ENCODE data around the gene TACC3. TPM values are rescaled to one million over a fixed set of nuclear protein-coding genes. Genes with fewer than 3 reads are reported as not detected.

Gene TACC3
- total RNA-seq, 4 donors from 2014 or later = 8.6 to 15.0 (median 11.9) TPM

GRCh38 chr4:1720163-1720983 lies 948 bp upstream of the TACC3 start:
- H3K4me3 ChIP-seq = peak overlapping the region; percentile 41 to 95 (median 88)
- peaks cover 0 to 45% (median 23%) of the 10 kb centered on the region in 4 donors for H3K4me1 ChIP-seq
- H3K27ac ChIP-seq = peak overlapping the region; percentile 69 to 95 (median 92)
- H3K27me3 ChIP-seq = no peaks in the 10 kb centered on the region
- H3K9me3 ChIP-seq = no peaks in the 10 kb centered on the region
- peaks cover 0 to 44% (median 0%) of the 10 kb centered on the region in 3 donors for H3K36me3 ChIP-seq
- TF ChIP-seq POLR2A (IDR thresholded peaks at IDR 0.05) (no peak), EP300 (IDR thresholded peaks at IDR 0.05) (peak in 1 of 2 donors; percentile 30), CTCF (IDR thresholded peaks at IDR 0.05) (no peak)
- 1 to 2% methylated on average over 38 to 44 of the region's 79 CpGs for WGBS, 2 donors
- DNase-seq (ENCODE audit: low spot score in 2 of 2) = no peak

GRCh38 chr4:1721666-1722550 lies 587 bp downstream of the TACC3 start:
- DNase-seq (ENCODE audit: low spot score in 2 of 2) = no peak
- Histone ChIP-seq H3K4me1 (peaks cover 0 to 52% (median 26%) of the 10 kb centered on the region in 4 donors), H3K27me3 (no peaks in the 10 kb centered on the region), H3K9me3 (no peaks in the 10 kb centered on the region), H3K27ac (peak overlapping the region in 2 of 4 donors; percentile 84 to 95), H3K4me3 (peak overlapping the region; percentile 9 to 95 (median 62)), H3K36me3 (peaks cover 0 to 34% (median 0%) of the 10 kb centered on the region in 3 donors)
- TF ChIP-seq CTCF (IDR thresholded peaks at IDR 0.05) (no peak), EP300 (IDR thresholded peaks at IDR 0.05) (no peak), POLR2A (IDR thresholded peaks at IDR 0.05) (no peak)
- WGBS, 2 donors = 4 to 5% methylated on average over 24 to 46 of the region's 61 CpGs

- 42 to 44% methylated on average over 18 of the region's 18 CpGs for WGBS, 2 donors
- Histone ChIP-seq H3K27me3 (no peaks in the 10 kb centered on the region), H3K4me1 (peaks cover 0 to 55% (median 27%) of the 10 kb centered on the region in 4 donors), H3K27ac (peak overlapping the region in 3 of 4 donors; percentile 36 to 84 (median 56)), H3K9me3 (no peaks in the 10 kb centered on the region), H3K36me3 (peaks cover 0 to 30% (median 0%) of the 10 kb centered on the region in 3 donors), H3K4me3 (no peak overlapping the region)
- TF ChIP-seq POLR2A (IDR thresholded peaks at IDR 0.05) (no peak), EP300 (IDR thresholded peaks at IDR 0.05) (no peak), CTCF (IDR thresholded peaks at IDR 0.05) (no peak)
- DNase-seq (ENCODE audit: low spot score in 2 of 2) = no peak
Measured at GRCh38 chr4:1722551-1723118, 1.3 kb downstream of the TACC3 start.

- peaks cover 0 to 30% (median 0%) of the 10 kb centered on the region in 3 donors for H3K36me3 ChIP-seq
- no peaks in the 10 kb centered on the region for H3K9me3 ChIP-seq
- WGBS, 2 donors = 72 to 82% methylated on average over 12 of the region's 12 CpGs
- peaks cover 0 to 55% (median 29%) of the 10 kb centered on the region in 4 donors for H3K4me1 ChIP-seq
- no peak for TF ChIP-seq CTCF (IDR thresholded peaks at IDR 0.05)
- TF ChIP-seq EP300 (IDR thresholded peaks at IDR 0.05) = peak in 1 of 2 donors; percentile 5
- TF ChIP-seq POLR2A (IDR thresholded peaks at IDR 0.05) = peak in 1 of 2 donors; percentile 13
- peak overlapping the region in 1 of 4 donors; percentile 18 for H3K4me3 ChIP-seq
- peak overlapping the region in 3 of 4 donors; percentile 56 to 84 (median 69) for H3K27ac ChIP-seq
- no peaks in the 10 kb centered on the region for H3K27me3 ChIP-seq
- no peak for DNase-seq (ENCODE audit: low spot score in 2 of 2)
Measured at GRCh38 chr4:1723131-1723801, 1.9 kb downstream of the TACC3 start.
